Neural cell (in vitro differentiated cells): ENCODE results near the gene PROM2. TPM values are rescaled to one million over a fixed set of nuclear protein-coding genes. Genes with fewer than 3 reads are reported as not detected.

ENCODE experiments used
- H2AFZ ChIP-seq: fragments of 200-600, 300-800 bp; sonication (generic), shearing (Covaris generic); 2 replicates; pipeline ENCODE4 v1.6.0; 2014; ENCODE audit warnings: low read depth, mild to moderate bottlenecking, antibody characterized with exemption, low read length, moderate library complexity
- H3F3A ChIP-seq: fragments of 200-600 bp; shearing (Covaris generic); 2 replicates; pipeline ENCODE4 v1.6.1; 2016; ENCODE audit warnings: mild to moderate bottlenecking, moderate library complexity, mixed read lengths, antibody characterized with exemption, low read length; ENCODE audit not compliant: insufficient read depth, poor library complexity, severe bottlenecking
- H3K27ac ChIP-seq: fragments of 200-600, 300-800 bp; sonication (generic), shearing (Covaris generic); 2 replicates; pipeline ENCODE4 v1.5.1; 2014; ENCODE audit warnings: mild to moderate bottlenecking, low read length, moderate library complexity
- H3K27me3 ChIP-seq: fragments of 300-800, 200-600 bp; sonication (generic), shearing (Covaris generic); 2 replicates; pipeline ENCODE4 v1.6.0; 2014; ENCODE audit warnings: mild to moderate bottlenecking, low read depth, low read length, moderate library complexity; ENCODE audit not compliant: insufficient read depth
- H3K36me3 ChIP-seq: fragments of 300-800, 200-600 bp; sonication (generic), shearing (Covaris generic); 2 replicates; pipeline ENCODE4 v1.5.1; 2014; ENCODE audit warnings: mild to moderate bottlenecking, antibody characterized with exemption, low read length, moderate library complexity; ENCODE audit not compliant: insufficient read depth
- H3K4me2 ChIP-seq: fragments of 300-800, 200-600 bp; sonication (generic), shearing (Covaris generic); 2 replicates; pipeline ENCODE4 v1.6.0; 2014; ENCODE audit warnings: mild to moderate bottlenecking, low read length
- H3K4me3 ChIP-seq: fragments of 300-800, 200-600 bp; sonication (generic), shearing (Covaris generic); 2 replicates; pipeline ENCODE4 v1.5.1; 2014; ENCODE audit warnings: mild to moderate bottlenecking, low read length, moderate library complexity
- H3K79me2 ChIP-seq: fragments of 200-600 bp; shearing (Covaris generic); replicated peaks from 2 replicates; pipeline ENCODE4 v1.6.0; 2014; ENCODE audit warnings: mild to moderate bottlenecking, low read length, moderate library complexity; ENCODE audit not compliant: insufficient read depth
- H3K9ac ChIP-seq: fragments of 300-800, 200-600 bp; sonication (generic), shearing (Covaris generic); 2 replicates; pipeline ENCODE4 v1.6.1; 2016; ENCODE audit warnings: mild to moderate bottlenecking, low read length, mixed read lengths
- H3K9me2 ChIP-seq: fragments of 200-600 bp; shearing (Covaris generic); 2 replicates; pipeline ENCODE4 v1.6.1; 2016; ENCODE audit warnings: mild to moderate bottlenecking, low read length, mixed read lengths; ENCODE audit not compliant: insufficient read depth
- H3K9me3 ChIP-seq: fragments of 200-600, 300-800 bp; sonication (generic), shearing (Covaris generic); 2 replicates; pipeline ENCODE4 v1.6.1; 2016; ENCODE audit warnings: mild to moderate bottlenecking, mixed run types, low read length, moderate library complexity, mixed read lengths
- H4K20me1 ChIP-seq: fragments of 200-600 bp; shearing (Covaris generic); 2 replicates; pipeline ENCODE4 v1.6.1; 2016; ENCODE audit warnings: mild to moderate bottlenecking, mixed run types; ENCODE audit not compliant: insufficient read depth
- CTCF ChIP-seq: fragments of 450-650 bp; IDR thresholded peaks from 2 replicates; pipeline ENCODE4 v1.5.1; 2014; ENCODE audit warnings: antibody characterized with exemption, mild to moderate bottlenecking, moderate library complexity; ENCODE audit not compliant: poor library complexity, severe bottlenecking
- EP300 ChIP-seq: fragments of 450-650 bp; conservative IDR thresholded peaks from 2 replicates; pipeline ENCODE4 v1.6.1; 2014; ENCODE audit warnings: antibody characterized with exemption, mild to moderate bottlenecking, moderate library complexity; ENCODE audit not compliant: poor library complexity, severe bottlenecking
- EZH2 ChIP-seq: fragments of 200-600, 300-800 bp; shearing (Covaris generic), sonication (generic); IDR thresholded peaks from 2 replicates; pipeline ENCODE4 v1.6.1; 2014; ENCODE audit warnings: antibody characterized with exemption, low read length, borderline replicate concordance, mild to moderate bottlenecking; ENCODE audit not compliant: insufficient read depth, poor library complexity, severe bottlenecking
- MXI1 ChIP-seq: fragments of 450-650 bp; conservative IDR thresholded peaks from 2 replicates; pipeline ENCODE4 v1.6.1; 2014; ENCODE audit warnings: antibody characterized with exemption, mild to moderate bottlenecking; ENCODE audit not compliant: poor library complexity, severe bottlenecking
- POLR2AphosphoS5 ChIP-seq: IDR thresholded peaks from 2 replicates; pipeline ENCODE4 v1.6.1; 2012
- SMC3 ChIP-seq: fragments of 450-650 bp; conservative IDR thresholded peaks from 2 replicates; pipeline ENCODE4 v1.6.1; 2014; ENCODE audit warnings: antibody characterized with exemption, mild to moderate bottlenecking, moderate library complexity; ENCODE audit not compliant: poor library complexity
- TAF1 ChIP-seq: IDR thresholded peaks from 2 replicates; pipeline ENCODE4 v1.6.1; 2012; ENCODE audit warnings: low read depth
- polyA plus RNA-seq: library from polyadenylated mRNA; depleted of rRNA; stranded (reverse); fragments of >200 nt; gene quantifications from 2 replicates; pipeline ENCODE4 v1.2.3, GENCODE V29; 2014
- TF ChIP-seq, protein P1 (sequence below): IDR thresholded peaks from 2 replicates; pipeline ENCODE4 v1.6.1; 2012; ENCODE audit warnings: borderline replicate concordance

Gene PROM2
- polyA plus RNA-seq, 1 donor from 2014 or later, result 2.2 TPM

DNA sequence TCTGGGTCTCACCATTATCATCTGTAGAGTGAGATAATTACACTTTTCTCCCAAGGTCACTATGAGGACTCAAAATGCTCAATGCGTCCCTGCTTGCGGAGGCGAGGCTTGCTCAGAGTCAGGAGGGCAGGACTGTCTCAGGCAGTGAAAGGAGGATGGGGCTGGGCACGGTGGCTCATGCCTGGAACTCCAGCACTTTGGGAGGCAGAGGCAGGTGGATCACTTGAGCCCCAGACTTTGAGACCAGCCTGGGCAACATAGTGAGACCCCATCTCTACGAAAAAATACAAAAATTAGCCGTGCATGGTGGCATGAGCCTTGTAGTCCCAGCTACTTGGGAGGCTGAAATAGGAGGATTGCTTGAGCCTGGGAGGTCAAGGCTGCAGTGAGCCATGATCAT, 21.1 kb downstream of the PROM2 start:
- H3F3A ChIP-seq, result no peaks in the 10 kb centered on the region
- H3K27me3 ChIP-seq, result no peaks in the 10 kb centered on the region
- H2AFZ ChIP-seq, result no peak overlapping the region
- H3K9me2 ChIP-seq, result no peaks in the 10 kb centered on the region
- no peaks in the 10 kb centered on the region for H4K20me1 ChIP-seq
- no peaks in the 10 kb centered on the region for H3K36me3 ChIP-seq
- H3K9me3 ChIP-seq, result peaks cover 2% of the 10 kb centered on the region
- TF ChIP-seq TAF1 (no peak), POLR2AphosphoS5 (no peak), EP300 (no peak), MXI1 (no peak), EZH2 (no peak)
- TF ChIP-seq, protein P1, sequence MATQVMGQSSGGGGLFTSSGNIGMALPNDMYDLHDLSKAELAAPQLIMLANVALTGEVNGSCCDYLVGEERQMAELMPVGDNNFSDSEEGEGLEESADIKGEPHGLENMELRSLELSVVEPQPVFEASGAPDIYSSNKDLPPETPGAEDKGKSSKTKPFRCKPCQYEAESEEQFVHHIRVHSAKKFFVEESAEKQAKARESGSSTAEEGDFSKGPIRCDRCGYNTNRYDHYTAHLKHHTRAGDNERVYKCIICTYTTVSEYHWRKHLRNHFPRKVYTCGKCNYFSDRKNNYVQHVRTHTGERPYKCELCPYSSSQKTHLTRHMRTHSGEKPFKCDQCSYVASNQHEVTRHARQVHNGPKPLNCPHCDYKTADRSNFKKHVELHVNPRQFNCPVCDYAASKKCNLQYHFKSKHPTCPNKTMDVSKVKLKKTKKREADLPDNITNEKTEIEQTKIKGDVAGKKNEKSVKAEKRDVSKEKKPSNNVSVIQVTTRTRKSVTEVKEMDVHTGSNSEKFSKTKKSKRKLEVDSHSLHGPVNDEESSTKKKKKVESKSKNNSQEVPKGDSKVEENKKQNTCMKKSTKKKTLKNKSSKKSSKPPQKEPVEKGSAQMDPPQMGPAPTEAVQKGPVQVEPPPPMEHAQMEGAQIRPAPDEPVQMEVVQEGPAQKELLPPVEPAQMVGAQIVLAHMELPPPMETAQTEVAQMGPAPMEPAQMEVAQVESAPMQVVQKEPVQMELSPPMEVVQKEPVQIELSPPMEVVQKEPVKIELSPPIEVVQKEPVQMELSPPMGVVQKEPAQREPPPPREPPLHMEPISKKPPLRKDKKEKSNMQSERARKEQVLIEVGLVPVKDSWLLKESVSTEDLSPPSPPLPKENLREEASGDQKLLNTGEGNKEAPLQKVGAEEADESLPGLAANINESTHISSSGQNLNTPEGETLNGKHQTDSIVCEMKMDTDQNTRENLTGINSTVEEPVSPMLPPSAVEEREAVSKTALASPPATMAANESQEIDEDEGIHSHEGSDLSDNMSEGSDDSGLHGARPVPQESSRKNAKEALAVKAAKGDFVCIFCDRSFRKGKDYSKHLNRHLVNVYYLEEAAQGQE, result no peak
- no peak overlapping the region for H3K27ac ChIP-seq
- no peak overlapping the region for H3K4me3 ChIP-seq
- H3K4me2 ChIP-seq, result no peak overlapping the region
- no peaks in the 10 kb centered on the region for H3K79me2 ChIP-seq
- no peak overlapping the region for H3K9ac ChIP-seq

GRCh38 chr2:95296011-95296410, 21.8 kb downstream of the PROM2 start:
- H3K9me2 ChIP-seq, result no peaks in the 10 kb centered on the region
- no peaks in the 10 kb centered on the region for H3K27me3 ChIP-seq
- no peak overlapping the region for H3K4me3 ChIP-seq
- H3K79me2 ChIP-seq, result no peaks in the 10 kb centered on the region
- H3K9me3 ChIP-seq, result no peaks in the 10 kb centered on the region
- no peaks in the 10 kb centered on the region for H3K36me3 ChIP-seq
- H3K9ac ChIP-seq, result no peak overlapping the region
- H3F3A ChIP-seq, result no peaks in the 10 kb centered on the region
- no peak overlapping the region for H3K4me2 ChIP-seq
- no peak overlapping the region for H2AFZ ChIP-seq
- no peak overlapping the region for H3K27ac ChIP-seq
- H4K20me1 ChIP-seq, result no peaks in the 10 kb centered on the region
- no peak for TF ChIP-seq EZH2
- TF ChIP-seq, protein P1, result no peak
- TF ChIP-seq CTCF, result no peak
- TF ChIP-seq POLR2AphosphoS5, result no peak
- no peak for TF ChIP-seq SMC3
